Measurements from ENCODE around the gene CAPN7.

- TF ChIP-seq, protein P1, sequence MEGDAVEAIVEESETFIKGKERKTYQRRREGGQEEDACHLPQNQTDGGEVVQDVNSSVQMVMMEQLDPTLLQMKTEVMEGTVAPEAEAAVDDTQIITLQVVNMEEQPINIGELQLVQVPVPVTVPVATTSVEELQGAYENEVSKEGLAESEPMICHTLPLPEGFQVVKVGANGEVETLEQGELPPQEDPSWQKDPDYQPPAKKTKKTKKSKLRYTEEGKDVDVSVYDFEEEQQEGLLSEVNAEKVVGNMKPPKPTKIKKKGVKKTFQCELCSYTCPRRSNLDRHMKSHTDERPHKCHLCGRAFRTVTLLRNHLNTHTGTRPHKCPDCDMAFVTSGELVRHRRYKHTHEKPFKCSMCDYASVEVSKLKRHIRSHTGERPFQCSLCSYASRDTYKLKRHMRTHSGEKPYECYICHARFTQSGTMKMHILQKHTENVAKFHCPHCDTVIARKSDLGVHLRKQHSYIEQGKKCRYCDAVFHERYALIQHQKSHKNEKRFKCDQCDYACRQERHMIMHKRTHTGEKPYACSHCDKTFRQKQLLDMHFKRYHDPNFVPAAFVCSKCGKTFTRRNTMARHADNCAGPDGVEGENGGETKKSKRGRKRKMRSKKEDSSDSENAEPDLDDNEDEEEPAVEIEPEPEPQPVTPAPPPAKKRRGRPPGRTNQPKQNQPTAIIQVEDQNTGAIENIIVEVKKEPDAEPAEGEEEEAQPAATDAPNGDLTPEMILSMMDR (IDR thresholded peaks at IDR 0.05; ENCODE audit: low read length), result no peak
- TF ChIP-seq EZH2 (optimal IDR thresholded peaks at IDR 0.05; ENCODE audit: low read depth, low read length), result no peak
These were observed 95.7 kb downstream of the CAPN7 start for GRCh38 chr3:15301761-15302160.
